Right atrium auricular region (tissue), 2 donors: ENCODE data around the gene CACNA2D4. TPM values are rescaled to one million over a fixed set of nuclear protein-coding genes. Genes with fewer than 3 reads are reported as not detected.

Source experiments
- DNase-seq: peaks from one replicate; pipeline ENCODE4 v3.0.0-alpha.2; 2019; ENCODE audit warnings: low spot score
- H3K27ac ChIP-seq, 2 donors: fragments of 200-600 bp; sonication (generic); 1 replicate in 1 of 2; 2 replicates in 1 of 2; pipeline ENCODE4 v1.5.1; 2016 to 2019
- H3K27me3 ChIP-seq, 2 donors: fragments of 200-600 bp; sonication (generic); one replicate each; pipeline versions ENCODE4 v1.5.1 to v1.6.0; 2017 to 2019
- H3K36me3 ChIP-seq: fragments of 200-600 bp; sonication (generic); one replicate; pipeline ENCODE4 v1.5.1; 2016
- H3K4me1 ChIP-seq, 2 donors: fragments of 200-600 bp; sonication (generic); one replicate each; pipeline versions ENCODE4 v1.5.1 to v1.6.0; 2017 to 2019
- H3K4me3 ChIP-seq, 2 donors: fragments of 200-600 bp; sonication (generic); 1 replicate in 1 of 2; 2 replicates in 1 of 2; pipeline ENCODE4 v1.5.1; 2017 to 2019; ENCODE audit warnings: mild to moderate bottlenecking in 1 of 2, moderate library complexity in 1 of 2
- H3K9me3 ChIP-seq, 2 donors: fragments of 200-600 bp; sonication (generic); one replicate each; pipeline ENCODE4 v1.5.1; 2019
- total RNA-seq, 2 donors: library from RNA; depleted of rRNA; stranded (reverse); fragments of >200 nt; gene quantifications; one replicate each; pipeline ENCODE4 v1.1.0, GENCODE V29; 2016
- TF ChIP-seq, protein P1 (sequence below), 2 donors: fragments of 200-600 bp; sonication (generic); IDR thresholded peaks; one replicate each; pipeline ENCODE4 v1.5.1; 2019; ENCODE audit warnings: antibody characterized with exemption in 2 of 2

Gene CACNA2D4
- total RNA-seq, 2 donors from 2014 or later, result 1.6 to 4.1 TPM

- DNase-seq, result peak; percentile 92
- TF ChIP-seq, protein P1, sequence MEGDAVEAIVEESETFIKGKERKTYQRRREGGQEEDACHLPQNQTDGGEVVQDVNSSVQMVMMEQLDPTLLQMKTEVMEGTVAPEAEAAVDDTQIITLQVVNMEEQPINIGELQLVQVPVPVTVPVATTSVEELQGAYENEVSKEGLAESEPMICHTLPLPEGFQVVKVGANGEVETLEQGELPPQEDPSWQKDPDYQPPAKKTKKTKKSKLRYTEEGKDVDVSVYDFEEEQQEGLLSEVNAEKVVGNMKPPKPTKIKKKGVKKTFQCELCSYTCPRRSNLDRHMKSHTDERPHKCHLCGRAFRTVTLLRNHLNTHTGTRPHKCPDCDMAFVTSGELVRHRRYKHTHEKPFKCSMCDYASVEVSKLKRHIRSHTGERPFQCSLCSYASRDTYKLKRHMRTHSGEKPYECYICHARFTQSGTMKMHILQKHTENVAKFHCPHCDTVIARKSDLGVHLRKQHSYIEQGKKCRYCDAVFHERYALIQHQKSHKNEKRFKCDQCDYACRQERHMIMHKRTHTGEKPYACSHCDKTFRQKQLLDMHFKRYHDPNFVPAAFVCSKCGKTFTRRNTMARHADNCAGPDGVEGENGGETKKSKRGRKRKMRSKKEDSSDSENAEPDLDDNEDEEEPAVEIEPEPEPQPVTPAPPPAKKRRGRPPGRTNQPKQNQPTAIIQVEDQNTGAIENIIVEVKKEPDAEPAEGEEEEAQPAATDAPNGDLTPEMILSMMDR (IDR thresholded peaks at IDR 0.05), result no peak
- Histone ChIP-seq H3K9me3 (no peaks in the 10 kb centered on the region), H3K4me3 (no peak overlapping the region), H3K27ac (peak overlapping the region; percentile 10 to 14), H3K36me3 (no peaks in the 10 kb centered on the region), H3K4me1 (peaks cover 0 to 13% of the 10 kb centered on the region in 2 donors), H3K27me3 (no peaks in the 10 kb centered on the region)
Observed at GRCh38 chr12:1804545-1805332, 113.7 kb downstream of the CACNA2D4 start.

DNA sequence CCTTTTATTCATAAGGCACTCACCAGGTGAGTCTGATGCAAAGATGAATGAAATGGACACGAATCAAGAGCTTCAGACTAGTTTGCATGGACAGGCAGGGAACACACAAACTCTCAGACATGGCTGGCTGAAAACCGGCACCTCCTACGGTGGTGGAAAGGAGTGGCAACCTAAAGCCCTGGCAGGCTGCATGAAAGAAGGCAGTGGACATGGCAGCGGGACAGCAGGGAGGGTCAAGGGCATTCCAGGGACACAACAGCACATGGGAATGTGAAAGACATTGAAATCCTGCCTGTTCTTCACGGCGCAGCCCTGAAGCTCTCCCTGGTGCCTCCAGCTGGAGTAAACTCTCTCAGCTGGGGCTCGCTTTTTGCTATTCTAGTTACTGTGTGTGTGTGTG lies 114.7 kb downstream of the CACNA2D4 start:
- Histone ChIP-seq H3K36me3 (no peaks in the 10 kb centered on the region), H3K27me3 (no peaks in the 10 kb centered on the region), H3K9me3 (no peaks in the 10 kb centered on the region), H3K4me1 (peaks cover 0 to 13% of the 10 kb centered on the region in 2 donors), H3K4me3 (no peak overlapping the region), H3K27ac (no peak overlapping the region)
- TF ChIP-seq, protein P1 (IDR thresholded peaks at IDR 0.05), result no peak
- DNase-seq, result no peak

- Histone ChIP-seq H3K36me3 (no peaks in the 10 kb centered on the region), H3K9me3 (no peaks in the 10 kb centered on the region), H3K4me1 (peaks cover 0 to 27% of the 10 kb centered on the region in 2 donors), H3K27me3 (no peaks in the 10 kb centered on the region), H3K4me3 (no peak overlapping the region), H3K27ac (no peak overlapping the region)
- TF ChIP-seq, protein P1 (IDR thresholded peaks at IDR 0.05), result no peak
- no peak for DNase-seq
Observed at GRCh38 chr12:1801303-1801975, 117.0 kb downstream of the CACNA2D4 start.

DNA sequence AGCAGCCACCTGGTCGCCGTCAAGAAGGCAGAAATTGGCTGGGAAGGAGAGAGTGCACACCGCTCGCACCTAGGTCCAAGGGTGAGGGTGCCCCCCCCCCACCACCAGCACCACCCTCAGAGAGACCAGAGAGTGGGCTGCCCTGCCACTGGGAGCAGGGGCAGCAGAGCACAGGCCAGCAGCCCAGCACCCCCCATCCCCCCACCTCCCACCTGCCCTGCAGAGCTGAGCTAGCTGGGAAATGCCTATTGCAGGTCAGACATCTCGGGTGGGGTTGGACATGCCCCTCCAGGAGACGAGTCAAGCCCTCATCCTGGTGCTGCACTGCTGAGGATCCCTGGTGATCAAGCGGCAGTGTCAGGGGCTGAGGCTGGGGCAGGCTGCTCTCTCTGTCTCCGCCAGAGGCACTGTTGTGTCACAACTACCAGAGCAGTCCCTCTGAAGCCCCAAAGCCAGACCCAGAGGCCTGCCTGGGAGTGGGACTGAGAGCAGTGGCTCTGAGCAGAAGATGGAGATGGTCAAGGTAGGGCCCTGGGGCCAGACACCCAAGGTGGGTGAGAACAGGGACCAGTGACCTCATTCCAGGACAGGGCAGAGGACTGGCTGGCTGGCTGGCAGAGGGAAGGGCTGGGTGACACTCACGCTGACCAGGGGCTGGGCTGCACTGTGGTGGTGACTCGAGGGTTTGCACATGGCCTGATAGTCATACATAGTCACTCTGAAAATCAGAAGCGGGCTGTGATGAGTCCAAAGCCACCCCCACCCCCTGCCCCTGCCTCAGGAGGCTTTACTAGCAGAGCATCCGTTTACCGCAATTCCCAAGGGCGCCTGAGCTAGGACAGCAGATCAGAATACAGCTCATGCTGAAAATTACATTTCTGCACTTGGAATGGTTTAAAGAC lies 117.8 kb downstream of the CACNA2D4 start:
- Histone ChIP-seq H3K27me3 (no peaks in the 10 kb centered on the region), H3K4me3 (no peak overlapping the region), H3K4me1 (peaks cover 0 to 33% of the 10 kb centered on the region in 2 donors), H3K36me3 (no peaks in the 10 kb centered on the region), H3K27ac (no peak overlapping the region), H3K9me3 (no peaks in the 10 kb centered on the region)
- TF ChIP-seq, protein P1 (IDR thresholded peaks at IDR 0.05), result peak in 1 of 2 donors; percentile 23
- no peak for DNase-seq

GRCh38 chr12:1799882-1800400 lies 118.5 kb downstream of the CACNA2D4 start:
- Histone ChIP-seq H3K27me3 (no peaks in the 10 kb centered on the region), H3K4me1 (peaks cover 0 to 35% of the 10 kb centered on the region in 2 donors), H3K36me3 (no peaks in the 10 kb centered on the region), H3K27ac (no peak overlapping the region), H3K4me3 (no peak overlapping the region), H3K9me3 (no peaks in the 10 kb centered on the region)
- TF ChIP-seq, protein P1 (IDR thresholded peaks at IDR 0.05), result no peak
- no peak for DNase-seq
